Measurements from ENCODE around the gene CDKN1A.
A peak's percentile ranks its signal among the peaks of the same experiment; 100 is the strongest.
"Not testable (repeated sequence)": the region's sequence is repeated elsewhere in the genome, so short reads cannot be mapped to it uniquely, and the experiment has no call there.

Gene CDKN1A

DNA sequence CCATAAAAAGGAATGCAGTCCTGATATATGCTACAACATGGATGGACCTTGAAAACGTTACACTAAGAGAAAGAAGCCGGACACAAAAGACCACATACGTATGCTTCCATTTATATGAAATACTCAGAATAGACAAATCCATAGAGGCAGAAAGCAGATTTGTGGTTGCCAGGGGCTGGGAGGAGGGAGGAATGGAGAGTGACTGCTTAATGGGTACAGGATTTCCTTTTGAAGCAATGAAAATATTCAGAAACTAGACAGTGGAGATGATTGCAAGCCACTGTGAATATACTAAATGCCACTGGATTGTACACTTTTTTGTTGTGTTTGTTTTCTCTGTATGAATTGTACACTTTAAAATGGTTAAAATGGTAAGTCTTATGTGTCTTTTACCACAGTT lies 29.4 kb upstream of the CDKN1A start:
- DNase-seq (ENCODE audit: insufficient read length, low spot score) (no peak), FAIRE-seq (no peak)
- TF ChIP-seq POLR2A (IDR thresholded peaks at IDR 0.05; ENCODE audit: low read depth, low read length) = no peak

DNA sequence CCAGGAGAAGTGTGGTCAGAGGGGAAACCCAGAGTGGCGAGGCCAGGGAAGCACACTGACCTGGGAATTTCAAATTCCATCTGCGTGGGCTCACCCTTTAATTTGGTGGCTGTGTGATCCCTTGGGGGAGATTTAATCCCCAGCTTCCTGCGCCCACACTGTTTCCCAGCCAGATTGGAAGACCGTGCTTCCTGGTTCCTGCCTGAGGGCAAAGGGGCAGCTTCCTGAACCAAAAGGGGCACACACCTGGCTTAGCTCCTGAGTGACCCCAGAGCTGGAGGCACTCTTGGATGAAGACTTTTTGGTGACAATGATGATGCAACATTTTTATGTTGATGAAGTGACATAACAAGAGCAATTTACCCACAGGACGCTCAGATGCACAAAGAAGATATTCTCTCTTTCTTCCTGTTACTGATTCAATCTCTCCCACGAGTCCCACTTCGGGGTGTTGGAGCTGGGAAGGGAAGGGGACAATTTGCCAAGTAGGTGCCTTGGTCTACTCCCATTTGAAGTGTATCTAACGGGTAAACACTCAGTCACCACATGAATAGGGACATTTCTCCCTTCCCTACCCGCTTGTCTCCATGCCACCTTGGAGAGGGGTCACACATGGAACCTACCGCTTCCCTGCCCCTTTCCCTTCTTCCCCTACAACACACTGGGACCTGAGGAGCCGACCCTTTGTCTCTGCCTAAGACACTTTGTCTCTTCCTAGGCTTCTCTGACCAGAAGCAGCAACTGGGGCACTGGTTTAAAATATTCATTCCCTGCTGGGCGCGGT lies 28.6 kb upstream of the CDKN1A start:
- FAIRE-seq = no peak
- no peak for DNase-seq (ENCODE audit: insufficient read length, low spot score)
- TF ChIP-seq POLR2A (IDR thresholded peaks at IDR 0.05; ENCODE audit: low read depth, low read length) = no peak

DNA sequence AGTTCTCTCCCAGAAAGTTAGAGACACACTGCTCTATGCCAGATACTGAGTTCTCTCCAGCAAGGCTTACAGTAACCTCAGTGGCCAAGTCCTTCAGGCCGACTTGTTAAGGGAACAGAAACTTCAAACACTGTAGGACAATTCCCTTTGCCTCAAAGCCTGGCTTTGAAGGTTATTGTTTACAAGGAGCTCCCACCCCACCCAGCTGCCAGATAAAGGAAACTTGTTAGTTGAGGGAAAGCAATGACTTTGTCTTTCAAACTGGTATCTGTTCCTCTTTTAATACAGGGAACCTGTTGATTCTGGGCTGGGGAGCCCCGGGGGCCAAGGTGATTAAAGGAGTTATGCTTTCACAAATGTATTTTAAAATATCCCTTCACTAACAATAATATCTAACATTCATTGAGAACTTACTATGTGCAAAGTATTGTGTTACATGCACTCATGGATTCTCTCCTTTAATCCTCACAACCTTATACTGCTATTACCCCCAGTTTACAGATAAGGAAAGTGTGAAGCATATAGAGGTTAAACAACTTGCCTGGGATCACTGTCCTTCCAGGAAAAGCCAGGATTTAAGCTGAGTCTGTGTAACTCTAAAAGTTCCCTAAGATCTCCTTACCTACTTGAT lies 27.6 kb upstream of the CDKN1A start:
- no peak for FAIRE-seq
- no peak for TF ChIP-seq POLR2A (IDR thresholded peaks at IDR 0.05; ENCODE audit: low read depth, low read length)

DNA sequence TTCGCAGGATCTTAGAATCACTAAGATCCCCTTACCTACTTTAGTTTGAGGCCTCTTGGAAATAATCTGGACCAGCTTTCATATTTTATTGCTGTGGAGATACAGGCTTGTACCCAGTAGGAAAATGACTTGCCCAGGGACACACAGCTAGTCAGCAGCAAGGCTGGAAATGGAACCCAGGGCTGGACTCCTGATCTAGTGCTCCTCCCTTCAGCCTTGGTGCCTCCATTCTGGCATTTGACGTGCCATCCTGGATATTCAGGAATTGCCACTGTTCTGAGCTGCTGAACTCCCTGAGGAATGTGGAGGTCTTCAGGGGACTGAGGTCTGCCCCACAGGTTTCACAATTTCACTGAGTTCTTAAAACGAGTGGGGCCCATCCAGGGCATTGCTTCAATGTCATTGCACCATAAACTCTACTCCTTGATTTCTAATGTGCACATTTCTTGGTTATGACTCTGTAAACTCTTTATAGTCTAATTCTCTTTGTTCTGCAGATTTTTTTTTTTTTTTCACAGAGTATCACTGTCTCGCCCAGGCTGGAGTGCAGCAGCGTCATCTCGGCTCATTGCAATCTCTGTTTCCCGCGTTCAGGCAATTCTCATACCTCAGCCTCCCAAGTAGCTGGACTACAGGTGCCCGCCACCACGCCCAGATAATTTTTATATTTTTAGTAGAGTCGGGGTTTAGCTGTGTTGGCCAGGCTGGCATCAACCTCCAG lies 26.7 kb upstream of the CDKN1A start:
- FAIRE-seq (no peak), DNase-seq (ENCODE audit: insufficient read length, low spot score) (no peak)
- TF ChIP-seq POLR2A (IDR thresholded peaks at IDR 0.05; ENCODE audit: low read depth, low read length) = no peak

More for the DNA sequence above, 27.6 kb upstream of the CDKN1A start:
- DNase-seq (ENCODE audit: insufficient read length, low spot score) = no peak

DNA sequence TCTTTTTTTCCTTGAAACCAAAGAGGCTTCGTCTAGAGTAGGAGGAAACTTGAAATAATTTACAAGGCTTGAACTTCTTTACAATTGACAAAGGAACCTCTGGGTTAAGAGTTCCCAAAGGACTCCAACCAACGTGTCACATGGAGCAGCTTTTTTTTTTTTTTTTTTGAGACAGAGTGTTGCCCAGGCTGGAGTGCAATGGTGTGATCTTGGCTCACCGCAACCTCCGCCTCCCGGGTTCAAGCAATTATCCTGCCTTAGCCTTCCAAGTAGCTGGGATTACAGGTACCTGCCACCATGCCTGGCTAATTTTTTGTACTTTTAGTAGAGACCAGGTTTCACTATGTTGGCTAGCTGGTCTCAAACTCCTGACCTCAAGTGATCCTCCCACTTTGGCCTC lies 24.0 kb upstream of the CDKN1A start:
- DNase-seq (ENCODE audit: insufficient read length, low spot score); FAIRE-seq: not testable (repeated sequence)

DNA sequence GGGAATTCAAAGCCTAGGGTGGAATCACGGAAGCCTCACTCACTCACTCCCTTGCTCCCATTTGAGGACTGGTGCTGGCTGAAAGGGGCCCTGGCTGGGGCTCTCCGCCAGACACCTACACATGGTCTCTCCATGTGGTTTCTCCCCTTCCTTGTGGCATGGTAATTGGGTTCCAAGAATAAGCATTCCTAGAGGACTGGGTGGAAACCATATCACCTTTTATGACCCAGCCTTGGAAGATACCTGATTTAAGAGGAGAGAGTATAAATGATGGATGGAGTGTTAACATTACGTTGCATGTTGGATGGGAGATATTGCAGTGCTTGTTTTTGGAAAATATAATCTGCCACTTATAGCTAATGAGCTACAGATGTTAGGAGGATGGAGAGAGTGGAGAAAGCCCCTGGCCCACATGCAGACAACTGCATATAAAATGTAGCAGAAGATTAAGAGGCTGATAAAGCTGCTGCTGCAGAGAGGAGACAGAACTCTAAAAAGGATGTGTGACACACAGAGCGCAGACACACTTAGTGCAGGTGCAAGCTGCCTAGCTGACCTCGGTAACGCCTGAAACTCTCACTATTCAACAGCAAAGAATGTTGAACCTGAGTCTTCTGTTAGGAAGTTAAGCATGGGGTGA lies 23.3 kb upstream of the CDKN1A start:
- DNase-seq (ENCODE audit: insufficient read length, low spot score) (no peak), FAIRE-seq (no peak)
- no peak for TF ChIP-seq POLR2A (IDR thresholded peaks at IDR 0.05; ENCODE audit: low read depth, low read length)

DNA sequence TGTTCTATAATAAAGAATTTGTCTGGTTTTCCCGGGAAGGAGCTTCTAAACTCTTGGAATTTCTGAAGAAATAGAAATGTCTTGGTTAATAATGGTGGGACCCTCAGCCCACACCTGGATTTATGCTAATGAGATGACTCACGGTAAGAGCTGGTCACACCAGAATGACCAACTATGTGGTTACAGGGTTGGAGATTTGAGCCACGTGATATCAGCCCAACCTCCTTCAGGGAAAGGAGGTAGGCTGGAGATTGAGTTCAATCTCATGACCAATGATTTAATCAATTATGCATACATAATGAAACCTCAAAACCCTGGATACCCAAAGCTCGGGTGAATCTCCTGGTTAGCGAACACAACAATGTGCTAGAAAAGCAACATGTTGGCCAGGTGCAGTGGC lies 22.1 kb upstream of the CDKN1A start:
- FAIRE-seq (no peak), DNase-seq (ENCODE audit: insufficient read length, low spot score) (no peak)
- no peak for TF ChIP-seq POLR2A (IDR thresholded peaks at IDR 0.05; ENCODE audit: low read depth, low read length)

DNA sequence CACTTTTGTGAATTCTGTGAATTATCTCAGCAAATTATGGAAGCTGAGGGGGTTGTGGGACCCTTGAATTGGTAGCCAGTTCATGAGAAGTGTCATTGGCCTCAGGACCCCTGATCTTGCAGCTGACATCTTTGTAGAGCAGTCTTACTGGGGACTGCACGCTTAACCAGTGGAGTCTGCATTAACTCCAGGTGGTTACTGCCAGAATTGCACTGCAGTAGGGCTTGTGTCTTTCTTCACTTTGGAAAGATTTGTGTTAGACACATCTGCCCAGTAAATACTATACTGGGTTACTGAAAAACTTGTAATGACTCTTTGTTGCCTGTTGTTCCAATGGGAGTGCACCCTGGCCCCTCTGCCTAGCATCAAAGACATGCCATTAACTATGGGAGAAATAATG lies 21.2 kb upstream of the CDKN1A start:
- FAIRE-seq (no peak), DNase-seq (ENCODE audit: insufficient read length, low spot score) (no peak)
- no peak for TF ChIP-seq POLR2A (IDR thresholded peaks at IDR 0.05; ENCODE audit: low read depth, low read length)

DNA sequence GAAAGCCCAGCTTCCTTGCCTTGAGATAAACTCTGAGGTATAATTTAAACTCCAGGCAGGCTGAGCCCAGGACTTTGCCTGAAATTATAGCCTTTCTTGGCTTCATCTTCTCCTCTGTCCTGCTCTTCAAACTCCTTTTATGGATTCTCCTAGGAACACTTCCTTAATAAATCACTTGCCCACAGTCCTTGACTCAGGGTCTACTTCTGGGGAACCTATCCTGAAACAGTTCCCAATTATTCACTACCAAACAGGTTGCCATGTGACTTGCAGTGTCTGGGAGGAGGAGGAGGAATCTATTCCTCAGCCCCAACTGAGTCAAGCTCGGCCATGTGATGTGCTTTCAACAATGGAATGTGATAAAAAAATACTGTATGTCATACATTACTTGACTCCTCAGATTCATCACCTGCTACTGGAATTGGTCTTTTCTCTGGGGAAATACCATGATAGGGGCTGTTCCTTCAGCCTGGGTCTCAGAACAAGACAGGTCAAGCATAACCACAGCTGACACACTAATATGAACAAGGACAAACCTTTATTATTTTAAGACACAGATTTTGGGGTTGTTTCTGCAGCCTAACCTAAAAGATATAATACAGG lies 20.5 kb upstream of the CDKN1A start:
- no peak for TF ChIP-seq POLR2A (IDR thresholded peaks at IDR 0.05; ENCODE audit: low read depth, low read length)
- peak; percentile 64 for FAIRE-seq
- DNase-seq (ENCODE audit: insufficient read length, low spot score) = no peak

DNA sequence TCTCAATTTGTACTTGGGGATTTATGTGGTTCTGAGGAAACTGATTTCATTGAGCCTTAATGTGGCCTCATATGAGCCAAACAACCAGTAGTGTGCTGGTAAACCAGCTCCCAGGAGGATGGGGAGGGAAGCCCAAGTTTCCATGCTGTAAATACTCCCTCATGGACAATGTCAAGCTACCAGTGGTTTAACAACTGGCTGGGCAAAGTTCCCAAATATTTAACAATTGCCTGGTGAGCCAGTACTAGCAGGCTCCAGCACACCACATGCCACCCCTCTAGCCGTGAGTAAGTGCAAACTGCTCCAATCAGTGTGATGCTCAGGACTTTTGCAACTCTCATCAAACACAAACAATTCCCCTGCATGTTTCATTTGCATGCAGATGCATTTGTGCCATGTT lies 19.2 kb upstream of the CDKN1A start:
- no peak for FAIRE-seq
- no peak for TF ChIP-seq POLR2A (IDR thresholded peaks at IDR 0.05; ENCODE audit: low read depth, low read length)
- DNase-seq (ENCODE audit: insufficient read length, low spot score) = no peak

DNA sequence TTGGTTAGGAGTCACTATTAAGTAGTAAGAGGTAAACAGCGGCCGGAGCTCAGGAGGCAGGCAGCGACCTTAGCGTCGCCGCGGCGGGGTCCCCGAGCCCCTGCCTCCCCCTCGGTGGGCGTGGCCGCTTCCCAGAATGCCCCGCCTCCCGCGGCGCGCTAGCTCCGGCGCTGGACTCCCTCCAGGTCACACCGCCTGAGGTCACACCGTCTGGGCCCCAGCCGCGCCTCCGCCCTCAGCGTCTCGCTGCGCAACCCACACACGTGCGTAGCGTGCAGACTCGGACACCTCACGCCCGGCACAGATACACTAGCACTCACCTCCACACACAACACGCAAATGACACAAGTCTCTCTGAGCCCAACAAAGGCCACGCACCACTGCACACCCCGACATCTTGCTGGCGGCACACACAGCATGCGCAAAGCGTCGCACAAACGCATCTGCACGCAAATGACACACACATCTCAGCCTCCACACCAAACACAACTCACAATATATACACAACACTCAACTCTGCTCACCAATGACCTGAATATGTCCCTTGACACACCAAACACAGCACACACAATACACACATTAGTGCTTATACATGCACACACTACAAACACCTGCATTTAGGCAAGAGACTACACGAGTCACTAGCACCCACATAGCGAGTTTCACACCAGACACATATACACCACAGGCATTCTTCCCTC lies 17.6 kb upstream of the CDKN1A start:
- TF ChIP-seq POLR2A (IDR thresholded peaks at IDR 0.05; ENCODE audit: low read depth, low read length) = no peak
- DNase-seq (ENCODE audit: insufficient read length, low spot score) (no peak), FAIRE-seq (no peak)

DNA sequence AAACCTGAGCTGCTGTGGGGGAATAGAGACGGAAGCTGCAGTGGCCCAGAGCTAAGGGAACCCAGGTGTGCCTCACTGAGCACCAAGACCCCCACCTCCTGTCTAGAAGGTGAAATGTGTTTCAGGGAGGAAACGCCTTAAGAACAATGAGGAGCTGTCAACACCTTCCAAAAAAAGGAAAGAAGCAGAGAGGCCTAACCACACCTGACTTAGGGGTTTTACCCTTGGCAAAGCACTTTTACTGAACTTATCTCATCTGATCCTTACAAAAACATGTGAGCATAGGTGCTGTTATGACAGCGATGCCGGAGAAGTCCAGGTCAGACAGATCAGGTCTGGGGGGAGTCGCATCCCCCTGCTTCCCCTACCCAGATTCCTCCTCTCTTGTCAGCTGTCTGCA lies 16.1 kb upstream of the CDKN1A start:
- no peak for TF ChIP-seq POLR2A (IDR thresholded peaks at IDR 0.05; ENCODE audit: low read depth, low read length)

DNA sequence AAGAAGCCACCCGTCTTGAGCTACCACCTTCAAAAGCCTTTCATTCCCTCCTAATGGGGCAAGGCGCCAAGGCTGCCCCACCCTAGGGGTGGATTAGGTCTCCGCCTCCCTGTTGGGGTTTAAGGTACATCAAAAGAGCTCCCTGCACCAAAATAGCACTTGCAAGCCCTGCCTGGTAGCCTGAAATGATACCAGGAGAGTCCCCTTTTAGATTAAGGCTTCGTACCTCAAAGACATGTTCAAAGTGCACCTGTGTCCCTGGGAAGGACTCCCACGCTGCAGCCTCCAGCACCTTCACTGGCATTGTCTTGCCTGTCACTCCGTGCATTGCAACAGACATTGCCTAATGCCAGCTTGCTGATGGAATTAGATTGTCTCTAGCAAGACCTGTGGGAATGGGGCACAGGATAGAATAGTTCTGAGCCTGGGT lies 15.7 kb upstream of the CDKN1A start:
- DNase-seq (ENCODE audit: insufficient read length, low spot score) = no peak
- FAIRE-seq = no peak
- TF ChIP-seq POLR2A (IDR thresholded peaks at IDR 0.05; ENCODE audit: low read depth, low read length) = no peak

More for the DNA sequence above, 16.1 kb upstream of the CDKN1A start:
- FAIRE-seq (no peak), DNase-seq (ENCODE audit: insufficient read length, low spot score) (no peak)
